ENCODE measurements around the gene FOXF1. TPM values are rescaled to one million over a fixed set of nuclear protein-coding genes. Genes with fewer than 3 reads are reported as not detected.

Gene FOXF1
- total and polyA plus RNA-seq, 4 donors = 0.56 to 1.2 (median 0.89) TPM

GRCh38 chr16:86485746-86486145 is 24.6 kb upstream of the FOXF1 start:
- H3K27ac ChIP-seq (ENCODE audit: low read depth in 1 of 2, low read length in 2 of 2) = no peak overlapping the region
- H3K27me3 ChIP-seq (ENCODE audit: control insufficient read depth in 4 of 4, insufficient read depth in 4 of 4, low read length in 3 of 4) = peaks cover 0 to 9% (median 2%) of the 10 kb centered on the region in 4 donors
- no peak for DNase-seq (ENCODE audit: low spot score)
- TF ChIP-seq SP1 (IDR thresholded peaks at IDR 0.05) = no peak
- no peak for TF ChIP-seq REST (IDR thresholded peaks at IDR 0.05)
- TF ChIP-seq MAX (IDR thresholded peaks at IDR 0.05) = no peak
- TF ChIP-seq RXRA (IDR thresholded peaks at IDR 0.05) = no peak
- TF ChIP-seq NR2F2 (IDR thresholded peaks at IDR 0.05) = no peak
- TF ChIP-seq ZBTB33 (IDR thresholded peaks at IDR 0.05) = no peak
- TF ChIP-seq GABPA (IDR thresholded peaks at IDR 0.05 in 1 of 2, conservative IDR thresholded peaks at IDR 0.05 in 1 of 2) = no peak
- no peak for TF ChIP-seq TAF1 (conservative IDR thresholded peaks at IDR 0.05)
- peaks cover 3 to 20% (median 16%) of the 10 kb centered on the region in 4 donors for H3K9me3 ChIP-seq (ENCODE audit: control insufficient read depth in 4 of 4, low read length in 3 of 4)
- H3K4me1 ChIP-seq (ENCODE audit: control insufficient read depth in 4 of 4, insufficient read depth in 4 of 4, low read length in 3 of 4) = no peaks in the 10 kb centered on the region
- no peaks in the 10 kb centered on the region for H3K36me3 ChIP-seq (ENCODE audit: control insufficient read depth in 4 of 4, insufficient read depth in 3 of 4, low read depth in 1 of 4, low read length in 3 of 4)
- no peak overlapping the region for H3K4me3 ChIP-seq (ENCODE audit: low read depth in 1 of 3, low read length in 3 of 3)
- WGBS = 71% methylated on average over 3 of the region's 3 CpGs
- H3K9ac ChIP-seq (ENCODE audit: low read depth in 1 of 2, low read length in 2 of 2) = no peak overlapping the region

- no peak for DNase-seq (ENCODE audit: low spot score)
- peaks cover 0 to 4% (median 0%) of the 10 kb centered on the region in 4 donors for H3K9me3 ChIP-seq (ENCODE audit: control insufficient read depth in 4 of 4, low read length in 3 of 4)
- H3K4me1 ChIP-seq (ENCODE audit: control insufficient read depth in 4 of 4, insufficient read depth in 4 of 4, low read length in 3 of 4) = no peaks in the 10 kb centered on the region
- WGBS = 66% methylated on average over 13 of the region's 13 CpGs
- H3K27me3 ChIP-seq (ENCODE audit: control insufficient read depth in 4 of 4, insufficient read depth in 4 of 4, low read length in 3 of 4) = peaks cover 0 to 21% (median 8%) of the 10 kb centered on the region in 4 donors
- H3K4me3 ChIP-seq (ENCODE audit: low read depth in 1 of 3, low read length in 3 of 3) = no peak overlapping the region
- H3K27ac ChIP-seq (ENCODE audit: low read depth in 1 of 2, low read length in 2 of 2) = no peak overlapping the region
- H3K9ac ChIP-seq (ENCODE audit: low read depth in 1 of 2, low read length in 2 of 2) = no peak overlapping the region
- no peaks in the 10 kb centered on the region for H3K36me3 ChIP-seq (ENCODE audit: control insufficient read depth in 4 of 4, insufficient read depth in 3 of 4, low read depth in 1 of 4, low read length in 3 of 4)
- TF ChIP-seq RAD21 (IDR thresholded peaks at IDR 0.05) (no peak), SP1 (IDR thresholded peaks at IDR 0.05) (no peak)
These were observed 19.3 kb upstream of the FOXF1 start for GRCh38 chr16:86490859-86491639.

- Histone ChIP-seq H3K4me3 (ENCODE audit: low read depth in 1 of 3, low read length in 3 of 3) (no peak overlapping the region), H3K36me3 (ENCODE audit: control insufficient read depth in 4 of 4, insufficient read depth in 3 of 4, low read depth in 1 of 4, low read length in 3 of 4) (no peaks in the 10 kb centered on the region), H3K4me1 (ENCODE audit: control insufficient read depth in 4 of 4, insufficient read depth in 4 of 4, low read length in 3 of 4) (no peaks in the 10 kb centered on the region), H3K9me3 (ENCODE audit: control insufficient read depth in 4 of 4, low read length in 3 of 4) (peaks cover 0 to 4% (median 0%) of the 10 kb centered on the region in 4 donors), H3K27me3 (ENCODE audit: control insufficient read depth in 4 of 4, insufficient read depth in 4 of 4, low read length in 3 of 4) (peaks cover 0 to 24% (median 11%) of the 10 kb centered on the region in 4 donors), H3K9ac (ENCODE audit: low read depth in 1 of 2, low read length in 2 of 2) (no peak overlapping the region), H3K27ac (ENCODE audit: low read depth in 1 of 2, low read length in 2 of 2) (no peak overlapping the region)
- 68% methylated on average over 7 of the region's 7 CpGs for WGBS
- DNase-seq (ENCODE audit: low spot score) = no peak
- TF ChIP-seq ZBTB33 (IDR thresholded peaks at IDR 0.05) (no peak), TAF1 (conservative IDR thresholded peaks at IDR 0.05) (no peak), FOXA1 (IDR thresholded peaks at IDR 0.05) (no peak), YY1 (IDR thresholded peaks at IDR 0.05) (no peak), EGR1 (IDR thresholded peaks at IDR 0.05; ENCODE audit: low read depth in 2 of 2) (no peak), SP1 (IDR thresholded peaks at IDR 0.05) (no peak), HNF4A (conservative IDR thresholded peaks at IDR 0.05) (no peak), REST (IDR thresholded peaks at IDR 0.05) (no peak), RXRA (IDR thresholded peaks at IDR 0.05) (no peak), JUND (IDR thresholded peaks at IDR 0.05) (no peak), HNF4G (IDR thresholded peaks at IDR 0.05) (no peak)
These were observed 18.7 kb upstream of the FOXF1 start for GRCh38 chr16:86491640-86492023.

Measured in liver (tissue), 9 donors.